Cerebellar cortex (tissue), 1 donor: ENCODE data around the gene TTLL6.
"Not testable (repeated sequence)": the region's sequence is repeated elsewhere in the genome, so short reads cannot be mapped to it uniquely, and the experiment has no call there.

Experiments used
- DNase-seq: peaks from one replicate; pipeline ENCODE4 v3.0.0-alpha.2; 2015; ENCODE audit warnings: low spot score

TTLL6 gene

GRCh38 chr17:48722915-48723422, 94.1 kb downstream of the TTLL6 start, which contains the start of gene PRAC2:
Gene PRAC2, plus strand, starts transcription at chr17:48723185. Its CDS starts 1,226 bp downstream, at chr17:48724411.
- DNase-seq: peak; percentile 41

- no peak for DNase-seq
These were observed 94.7 kb downstream of the TTLL6 start, which contains the start of gene PRAC1 for GRCh38 chr17:48722201-48722907. Gene PRAC1, minus strand, starts transcription at chr17:48722518. Its CDS starts 126 bp downstream, at chr17:48722392.

- no peak for DNase-seq
These were observed 96.0 kb downstream of the TTLL6 start for GRCh38 chr17:48721009-48721402.

GRCh38 chr17:48720266-48721008, 96.6 kb downstream of the TTLL6 start:
- no peak for DNase-seq

- no peak for DNase-seq
These were observed 97.3 kb downstream of the TTLL6 start for GRCh38 chr17:48719642-48720265.

- DNase-seq: no peak
These were observed 98.0 kb downstream of the TTLL6 start for GRCh38 chr17:48718761-48719641.

GRCh38 chr17:48718227-48718760, 98.7 kb downstream of the TTLL6 start:
- DNase-seq: no peak

GRCh38 chr17:48717367-48718226, 99.4 kb downstream of the TTLL6 start:
- no peak for DNase-seq

- DNase-seq: not testable (repeated sequence)
These were observed 100.5 kb downstream of the TTLL6 start for GRCh38 chr17:48716549-48716948.

GRCh38 chr17:48715496-48716399, 101.3 kb downstream of the TTLL6 start:
- DNase-seq: no peak
